ENCODE data around the gene GNB1L.

GNB1L gene

GRCh38 chr22:19744350-19745006 is 110.2 kb downstream of the GNB1L start:
- DNase-seq, result no peak

- no peak for DNase-seq
Observed at GRCh38 chr22:19743651-19744050, 111.0 kb downstream of the GNB1L start.

- DNase-seq, result no peak
Observed at GRCh38 chr22:19743081-19743480, 111.6 kb downstream of the GNB1L start.

GRCh38 chr22:19742160-19743066 is 112.3 kb downstream of the GNB1L start:
- DNase-seq, result peak; percentile 47

GRCh38 chr22:19741053-19741452 is 113.6 kb downstream of the GNB1L start:
- no peak for DNase-seq

- no peak for DNase-seq
Observed at GRCh38 chr22:19740586-19740985, 114.1 kb downstream of the GNB1L start.

- no peak for DNase-seq
Observed at GRCh38 chr22:19739911-19740449, 114.7 kb downstream of the GNB1L start.

- no peak for DNase-seq
Observed at GRCh38 chr22:19739448-19739895, 115.2 kb downstream of the GNB1L start.

- DNase-seq, result no peak
Observed at GRCh38 chr22:19738664-19739447, 115.8 kb downstream of the GNB1L start.

GRCh38 chr22:19737846-19738663 is 116.6 kb downstream of the GNB1L start:
- no peak for DNase-seq

- no peak for DNase-seq
Observed at GRCh38 chr22:19735665-19736510, 118.8 kb downstream of the GNB1L start.

- no peak for DNase-seq
Observed at GRCh38 chr22:19734837-19735382, 119.8 kb downstream of the GNB1L start.

GRCh38 chr22:19734163-19734562 is 120.5 kb downstream of the GNB1L start:
- no peak for DNase-seq

- no peak for DNase-seq
Observed at GRCh38 chr22:19733755-19734154, 120.9 kb downstream of the GNB1L start.
